Measurements from ENCODE around the gene CYTH1.
"Not testable (repeated sequence)": the region's sequence is repeated elsewhere in the genome, so short reads cannot be mapped to it uniquely, and the experiment has no call there.

Gene CYTH1

DNA sequence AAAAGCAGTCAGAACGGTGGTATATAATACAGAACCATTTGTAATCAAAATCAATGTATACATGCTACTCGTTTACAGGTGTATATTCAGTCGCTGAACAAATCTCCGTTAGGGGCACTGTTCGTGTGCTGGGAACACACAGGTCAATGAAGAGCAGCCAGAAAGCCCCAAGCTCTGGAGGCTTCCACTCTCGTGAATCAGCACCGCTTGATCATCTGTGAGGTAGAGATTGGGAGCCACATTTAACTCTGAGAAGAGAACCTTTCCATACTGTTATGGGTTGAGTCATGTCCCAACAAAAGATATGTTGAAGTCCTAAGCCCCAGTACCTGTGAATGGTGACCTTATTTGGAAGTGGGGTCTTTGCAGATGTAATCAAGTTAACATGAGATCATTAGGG is 5.4 kb upstream of the CYTH1 start:
- DNase-seq (ENCODE audit: low spot score), result no peak

DNA sequence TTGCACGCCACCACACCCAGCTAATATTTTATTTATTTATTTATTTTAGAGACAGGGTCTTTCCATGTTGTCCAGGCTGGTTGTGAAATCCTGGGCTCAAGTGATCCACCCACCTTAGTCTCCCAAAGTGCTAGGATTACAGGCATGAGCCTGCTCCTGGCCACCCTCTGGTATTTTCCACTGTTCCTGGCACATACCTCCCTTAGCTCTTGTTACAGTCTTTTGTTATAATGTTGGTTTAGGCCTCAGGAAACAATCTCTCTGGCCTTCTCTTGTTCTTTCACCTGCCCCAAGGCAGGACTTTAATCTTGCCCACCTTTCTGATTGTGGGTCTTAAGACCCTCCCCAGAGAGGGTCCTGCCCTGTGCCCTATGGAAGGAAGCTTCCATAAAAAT is 3.6 kb upstream of the CYTH1 start:
- no peak for DNase-seq (ENCODE audit: low spot score)

DNA sequence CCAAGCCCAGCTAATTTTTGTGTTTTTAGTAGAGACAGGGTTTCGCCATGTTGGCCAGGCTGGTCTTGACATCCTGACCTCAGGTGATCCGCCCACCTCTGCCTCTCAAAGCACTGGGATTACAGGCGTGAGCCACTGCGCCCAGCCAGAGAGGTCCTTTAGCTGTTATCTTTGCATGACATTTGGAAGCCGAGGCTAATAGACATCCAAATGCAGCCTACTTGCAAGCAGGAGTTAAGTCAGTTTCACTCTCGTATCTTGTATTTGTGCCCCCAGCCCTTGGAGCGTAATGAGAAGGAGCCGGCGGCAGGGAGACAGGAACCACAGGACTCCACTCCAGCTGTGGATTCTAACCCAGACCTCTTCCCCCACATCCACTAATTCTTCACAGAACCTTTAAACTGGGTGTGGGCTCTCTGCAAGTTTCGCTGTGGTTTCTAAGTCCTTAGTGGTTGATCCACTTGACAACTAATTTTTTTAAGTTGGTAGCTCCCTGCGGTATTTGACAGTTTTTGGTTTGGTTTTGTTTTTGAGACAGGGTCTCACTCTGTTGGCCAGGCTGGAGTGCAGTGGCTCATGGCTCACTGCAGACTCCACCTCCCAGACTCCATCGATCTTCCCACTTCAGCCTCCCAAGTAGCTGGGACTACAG is 3.1 kb upstream of the CYTH1 start:
- DNase-seq (ENCODE audit: low spot score), result peak; percentile 23

DNA sequence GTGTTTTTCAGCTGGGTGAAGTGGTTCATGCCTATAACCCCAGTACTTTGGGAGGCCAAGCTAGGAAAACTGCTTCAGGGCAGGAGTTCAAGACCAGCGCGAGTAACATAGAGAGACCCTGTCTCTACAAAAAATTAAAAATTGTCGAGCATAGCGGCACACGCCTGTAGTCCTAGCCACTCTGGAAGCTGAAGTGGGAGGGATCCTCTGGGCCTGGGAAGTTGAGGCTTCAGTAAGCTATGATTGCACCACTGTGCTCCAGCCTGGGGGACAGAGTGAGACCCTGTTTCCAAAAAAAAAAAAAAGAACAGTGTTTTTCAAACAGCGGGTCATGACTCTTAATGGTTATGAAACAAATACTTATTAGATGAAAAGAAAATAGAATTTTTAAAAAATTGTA is 2.3 kb upstream of the CYTH1 start:
- no peak for DNase-seq (ENCODE audit: low spot score)

DNA sequence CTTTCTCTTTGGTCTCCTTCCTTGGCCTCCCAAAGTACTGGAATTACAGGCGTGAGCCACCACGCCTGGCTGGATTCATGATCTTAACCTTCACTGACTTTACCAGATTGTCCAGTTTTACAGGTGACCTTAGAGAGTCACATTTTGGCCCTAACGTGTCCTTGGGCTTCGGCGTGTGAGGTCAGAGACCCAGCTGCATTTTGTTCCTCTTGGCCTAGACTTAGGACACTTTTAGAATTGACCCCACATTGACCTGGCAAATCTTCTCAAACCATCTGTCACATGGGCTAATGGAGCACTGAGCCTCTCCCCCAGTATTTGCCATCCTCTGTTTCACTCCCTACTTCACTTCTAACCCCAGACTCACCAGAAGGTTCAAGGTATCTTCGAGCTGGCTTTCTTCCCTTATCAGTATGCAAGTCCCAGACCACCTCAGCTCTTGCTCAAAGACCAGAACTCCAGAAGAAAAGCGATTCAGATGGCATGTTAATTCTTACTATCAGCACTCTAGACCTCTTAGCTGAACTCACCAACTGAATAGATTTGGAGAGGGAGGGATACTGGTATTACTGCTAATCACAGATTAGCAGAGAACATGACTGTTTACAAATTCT is 1.7 kb upstream of the CYTH1 start:
- DNase-seq (ENCODE audit: low spot score), result no peak

DNA sequence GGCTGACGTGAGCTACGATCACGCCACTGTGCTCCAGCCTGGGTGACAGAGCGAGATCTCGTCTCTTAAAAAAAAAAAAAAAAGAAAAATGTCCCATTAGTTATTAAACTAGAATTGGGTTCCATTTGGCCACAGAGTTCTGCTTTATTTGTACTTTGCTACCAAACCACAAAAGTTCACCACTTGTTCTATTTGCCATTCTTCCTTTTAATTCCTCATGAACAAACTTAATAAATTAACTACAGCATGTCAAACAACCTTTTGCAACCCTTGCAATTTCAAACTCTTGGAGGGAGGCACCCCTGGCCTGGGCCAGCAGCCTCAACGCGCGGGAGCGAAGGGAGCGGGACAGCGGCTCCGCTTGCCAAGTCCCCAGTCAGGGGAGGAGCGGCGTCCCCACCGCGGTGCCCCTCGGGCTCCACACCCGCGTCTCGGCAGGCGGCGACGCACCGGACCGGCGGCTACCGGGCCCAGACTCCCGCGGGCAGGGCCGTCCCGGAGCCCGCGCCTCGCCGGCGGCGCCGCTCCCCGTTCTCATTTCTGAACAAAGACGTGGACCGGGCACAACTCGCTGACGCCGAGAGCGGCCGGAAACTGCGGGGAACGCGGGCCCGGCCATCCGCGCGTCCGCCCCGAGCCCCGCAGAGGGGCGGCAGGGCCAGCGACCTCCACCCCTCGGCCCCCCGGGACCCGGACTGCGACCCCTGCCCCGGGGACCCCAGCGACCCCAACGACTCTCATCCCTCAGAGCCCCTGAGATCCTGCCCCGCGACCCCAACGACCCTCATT is 775 bp downstream of the CYTH1 start:
- DNase-seq (ENCODE audit: low spot score), result peak; percentile 25

DNA sequence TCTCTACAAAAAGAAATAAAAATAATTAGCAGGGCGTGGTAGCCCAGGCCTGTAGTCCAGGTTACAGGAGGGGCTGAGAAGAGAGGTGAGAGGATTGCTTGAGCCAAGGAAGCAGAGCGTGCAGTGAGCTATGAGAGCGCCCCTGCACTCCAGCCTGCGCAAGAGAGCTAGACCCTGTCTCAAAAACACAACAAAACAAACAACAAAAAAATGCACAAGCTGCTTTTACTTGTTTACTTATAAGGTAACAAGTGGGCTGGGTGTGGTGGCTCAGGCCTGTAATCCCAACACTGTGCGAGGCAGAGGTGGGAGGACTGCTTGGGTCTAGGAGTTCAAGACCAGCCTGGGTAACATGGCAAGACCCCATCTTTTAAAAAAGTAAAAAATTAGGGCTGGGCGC is 1.7 kb downstream of the CYTH1 start:
- no peak for DNase-seq (ENCODE audit: low spot score)

DNA sequence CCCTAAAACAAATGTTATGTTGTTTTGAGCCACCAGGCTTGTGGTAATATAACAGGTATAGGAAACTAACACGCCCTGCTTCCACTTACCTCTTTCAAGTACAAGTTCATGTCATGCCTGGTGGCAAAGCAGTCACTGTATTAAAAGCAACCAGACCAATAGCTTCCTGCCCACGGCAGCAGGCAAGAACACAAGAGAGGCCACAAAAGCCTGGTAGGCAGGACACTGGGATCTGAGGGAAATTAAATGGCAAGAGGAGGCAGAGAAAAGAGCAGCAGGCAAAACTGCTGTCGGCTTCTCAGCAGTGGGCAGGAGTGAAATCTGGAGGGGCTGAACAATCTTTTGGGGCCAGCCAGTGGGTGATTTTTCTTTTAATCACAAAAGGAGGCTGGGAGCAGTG is 2.2 kb downstream of the CYTH1 start:
- peak; percentile 85 for DNase-seq (ENCODE audit: low spot score)

DNA sequence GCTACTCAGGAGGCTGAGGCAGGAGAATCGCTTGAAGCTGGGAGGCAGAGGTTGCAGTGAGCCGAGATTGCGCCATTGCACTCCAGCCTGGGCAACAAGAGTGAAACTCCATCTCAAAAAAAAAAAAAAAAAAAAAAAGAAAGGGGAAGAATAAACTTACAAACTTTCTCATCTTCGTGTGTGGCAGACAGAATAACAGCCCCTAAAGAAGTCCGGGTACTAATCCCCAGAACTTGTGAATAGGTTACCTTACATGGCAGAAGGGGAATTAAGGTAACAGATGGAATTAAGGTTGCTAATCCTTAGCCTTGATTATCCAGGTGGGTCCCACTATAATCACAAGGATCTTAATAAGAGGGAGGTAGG is 2.8 kb downstream of the CYTH1 start:
- DNase-seq (ENCODE audit: low spot score), result not testable (repeated sequence)

DNA sequence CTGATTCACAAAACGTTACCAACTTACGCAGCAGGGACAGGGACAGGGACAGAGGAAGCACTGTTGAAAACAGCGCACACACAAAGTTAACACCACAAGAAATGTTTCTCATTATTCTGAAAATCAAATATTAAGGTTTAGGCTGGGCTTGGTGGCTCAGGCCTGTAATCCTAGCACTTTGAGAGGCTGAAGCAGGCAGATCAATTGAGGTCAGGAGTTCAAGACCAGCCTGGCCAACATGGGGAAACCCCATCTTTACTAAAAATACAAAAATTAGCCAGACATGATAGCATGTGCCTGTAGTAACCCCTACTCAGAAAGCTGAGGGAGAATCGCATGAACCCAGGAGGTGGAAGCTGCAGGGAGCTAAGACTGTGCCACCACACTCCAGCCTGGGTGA is 4.2 kb downstream of the CYTH1 start:
- no peak for DNase-seq (ENCODE audit: low spot score)

DNA sequence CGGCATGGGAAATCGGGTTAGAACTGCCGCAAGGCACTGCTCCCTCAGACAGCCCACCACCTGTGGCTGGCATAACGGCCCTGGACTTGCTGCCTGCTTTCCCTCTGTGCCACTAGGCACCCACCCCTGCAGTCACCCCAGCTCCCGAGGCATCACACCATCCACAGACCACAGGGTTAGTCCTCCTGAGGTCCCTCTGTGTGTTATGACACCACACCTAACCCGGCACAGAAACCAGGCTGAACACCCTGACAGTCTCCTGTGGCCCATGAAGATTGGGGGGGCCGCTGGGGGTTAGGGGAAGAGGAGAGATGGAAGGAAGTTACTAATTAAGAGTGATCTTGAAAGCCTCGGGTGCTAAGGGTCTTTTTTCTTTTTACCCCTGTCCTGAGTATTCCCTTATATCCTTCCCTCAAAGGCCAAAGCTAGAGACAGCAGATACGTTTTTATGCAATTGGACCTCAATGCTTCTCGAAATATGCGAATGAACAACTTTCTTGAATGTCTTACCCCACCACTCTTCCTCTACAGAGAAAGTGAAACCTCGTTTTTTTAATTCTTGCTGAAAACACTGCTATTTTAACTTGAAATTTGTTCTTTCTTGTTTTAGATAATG is 7.0 kb downstream of the CYTH1 start:
- DNase-seq (ENCODE audit: low spot score), result peak; percentile 57

DNA sequence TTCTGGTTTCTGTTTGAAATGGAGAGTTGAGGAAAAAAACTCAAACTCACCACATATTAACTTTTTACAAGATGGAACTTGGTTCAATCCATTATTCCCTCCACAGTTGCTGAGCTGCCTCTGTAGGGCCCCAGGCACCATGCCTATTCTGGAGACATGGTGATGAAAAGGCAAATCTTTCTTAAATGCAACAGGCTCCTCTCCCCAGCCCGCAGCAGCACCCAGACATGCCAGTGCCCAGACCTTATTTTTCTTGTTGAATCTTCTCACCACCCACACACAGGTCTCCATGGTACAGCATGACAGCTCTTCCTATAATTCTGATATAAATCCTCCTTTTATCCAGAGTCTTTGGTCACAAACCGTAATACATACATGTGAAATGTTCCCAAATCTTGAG is 7.6 kb downstream of the CYTH1 start:
- DNase-seq (ENCODE audit: low spot score), result no peak

DNA sequence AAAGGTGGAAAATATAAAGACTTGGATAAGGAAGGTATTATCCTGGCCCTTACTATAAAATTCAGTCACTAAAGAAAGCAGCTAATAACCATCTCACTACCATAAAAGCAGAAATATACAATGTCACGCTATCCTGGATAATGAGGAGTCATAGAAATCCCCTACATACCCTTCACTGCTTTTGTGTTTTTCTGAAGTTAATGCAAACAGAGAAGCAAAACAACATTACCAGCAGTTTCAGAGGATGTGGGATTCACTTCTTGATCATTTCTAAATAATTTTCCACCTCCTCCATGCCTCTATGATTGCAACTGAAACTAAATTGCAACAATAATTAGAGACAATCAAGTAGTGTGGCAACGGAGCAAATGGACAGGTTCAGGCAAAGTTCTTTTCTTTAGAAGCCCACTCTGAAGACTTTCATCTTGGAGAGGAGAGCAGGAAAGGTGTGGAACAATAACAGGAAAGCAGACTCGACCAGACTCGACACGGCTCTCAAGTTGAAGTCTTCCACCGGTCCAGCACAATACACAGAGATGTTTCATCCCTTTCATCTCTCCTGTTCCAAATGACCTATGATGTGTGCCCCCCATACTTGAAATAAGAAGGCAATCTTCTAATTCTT is 10.2 kb downstream of the CYTH1 start:
- DNase-seq (ENCODE audit: low spot score), result peak; percentile 41

DNA sequence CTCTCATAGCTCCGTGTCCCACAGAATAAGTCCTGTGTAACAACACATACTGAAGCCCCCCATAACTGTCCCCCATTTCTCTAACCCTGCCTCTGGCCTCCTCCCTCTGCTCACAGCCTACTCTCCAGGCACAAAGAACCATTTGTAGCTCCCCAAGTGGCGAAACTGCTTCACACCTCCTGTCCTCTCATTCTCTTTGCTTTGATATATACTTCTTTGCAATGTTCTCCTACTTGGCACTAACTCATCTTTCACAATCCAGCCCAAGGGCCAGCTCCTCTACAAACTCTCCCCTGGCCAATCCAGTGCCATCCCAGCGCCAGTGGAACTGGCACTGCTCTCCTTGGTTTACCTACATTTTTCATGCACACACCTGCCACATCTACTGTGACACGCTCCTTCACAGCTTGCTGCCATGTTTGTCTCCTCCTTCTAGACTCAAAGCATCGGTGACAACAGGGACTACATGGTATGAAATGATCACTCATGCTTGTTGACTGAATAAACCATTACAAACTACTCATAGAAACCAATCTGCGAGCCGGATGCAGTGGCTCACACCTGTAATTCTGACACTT is 12.8 kb downstream of the CYTH1 start:
- DNase-seq (ENCODE audit: low spot score), result no peak

DNA sequence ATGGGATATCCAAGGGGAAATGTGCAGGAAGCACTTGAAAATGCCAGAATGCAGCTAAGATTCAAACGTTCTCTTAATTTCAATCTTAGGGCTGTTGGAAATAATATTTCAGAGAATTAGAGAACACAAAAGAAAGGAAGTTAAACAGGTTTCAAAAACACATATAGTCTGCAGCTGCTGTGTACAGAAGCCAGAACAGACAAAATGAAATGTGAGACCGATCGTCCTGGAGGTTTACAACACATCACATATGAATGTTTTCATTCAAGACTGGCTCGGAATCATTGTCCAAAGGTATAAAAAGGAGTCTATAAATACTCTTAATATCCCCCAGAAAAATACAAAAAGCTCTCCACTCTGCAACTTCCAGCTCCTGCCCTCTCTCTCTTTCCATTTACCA is 14.3 kb downstream of the CYTH1 start:
- no peak for DNase-seq (ENCODE audit: low spot score)

DNA sequence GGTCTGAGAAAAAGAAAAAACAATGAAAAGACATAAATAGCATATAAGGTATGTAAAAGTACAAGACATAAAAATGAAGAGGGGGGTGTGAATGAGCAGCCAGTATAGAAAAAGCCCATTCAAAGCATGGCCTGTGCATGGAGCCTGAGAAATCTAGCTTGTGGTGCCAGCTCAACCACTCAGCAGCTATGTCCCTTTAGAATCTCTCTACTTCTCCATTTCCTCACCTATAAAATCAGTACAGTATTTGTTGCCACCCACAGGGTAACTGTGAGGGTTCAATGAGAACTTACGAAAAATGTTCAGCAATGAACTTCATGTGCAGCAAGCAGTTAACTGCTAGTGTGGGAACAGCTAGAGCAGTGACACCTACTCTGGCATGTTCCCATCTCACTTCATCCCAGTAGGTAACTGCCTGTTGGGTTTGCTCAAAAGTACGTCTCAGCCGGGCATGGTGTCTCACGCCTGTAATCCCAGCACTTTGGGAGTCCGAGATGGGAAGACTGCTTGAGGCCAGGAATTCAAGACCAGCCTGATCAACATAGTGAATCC is 15.3 kb downstream of the CYTH1 start:
- no peak for DNase-seq (ENCODE audit: low spot score)

DNA sequence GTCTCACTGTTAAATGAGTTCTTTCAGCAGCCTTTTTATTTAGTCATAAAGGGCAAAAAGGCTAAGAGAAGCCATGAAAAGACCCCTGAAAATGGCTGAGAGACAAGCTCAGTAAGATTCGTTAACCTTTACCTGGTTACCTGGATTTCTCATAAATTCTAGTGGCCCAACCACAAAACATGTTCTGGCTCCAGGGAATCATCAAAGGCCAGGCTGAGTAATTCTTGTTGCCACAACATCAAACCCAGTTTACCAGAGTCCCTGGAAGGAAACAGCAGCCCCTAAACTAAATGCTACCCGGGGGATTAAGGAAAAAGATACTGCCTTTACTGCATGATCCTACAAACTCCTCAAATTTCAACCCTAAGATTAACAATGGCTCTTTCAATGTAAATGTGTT is 15.8 kb downstream of the CYTH1 start:
- no peak for DNase-seq (ENCODE audit: low spot score)

DNA sequence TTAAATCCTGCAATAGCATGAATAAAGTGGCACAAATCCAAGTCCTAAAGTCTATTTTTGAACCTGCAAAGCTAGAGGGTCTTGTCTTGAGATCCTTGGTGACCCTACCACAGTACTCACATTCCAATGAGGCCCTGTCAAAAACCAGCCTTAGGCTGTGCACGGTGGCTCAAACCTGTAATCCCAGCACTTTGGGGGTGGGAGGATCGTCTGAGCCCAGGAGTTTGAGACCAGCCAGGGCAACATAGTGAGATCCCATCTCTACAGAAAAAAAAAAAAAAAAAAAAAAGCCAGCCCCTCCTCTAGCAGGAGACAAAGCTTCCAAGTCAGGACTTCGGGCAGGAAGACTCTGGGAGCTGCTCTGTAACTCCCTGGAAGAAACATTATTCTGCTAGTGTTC is 16.3 kb downstream of the CYTH1 start:
- no peak for DNase-seq (ENCODE audit: low spot score)

DNA sequence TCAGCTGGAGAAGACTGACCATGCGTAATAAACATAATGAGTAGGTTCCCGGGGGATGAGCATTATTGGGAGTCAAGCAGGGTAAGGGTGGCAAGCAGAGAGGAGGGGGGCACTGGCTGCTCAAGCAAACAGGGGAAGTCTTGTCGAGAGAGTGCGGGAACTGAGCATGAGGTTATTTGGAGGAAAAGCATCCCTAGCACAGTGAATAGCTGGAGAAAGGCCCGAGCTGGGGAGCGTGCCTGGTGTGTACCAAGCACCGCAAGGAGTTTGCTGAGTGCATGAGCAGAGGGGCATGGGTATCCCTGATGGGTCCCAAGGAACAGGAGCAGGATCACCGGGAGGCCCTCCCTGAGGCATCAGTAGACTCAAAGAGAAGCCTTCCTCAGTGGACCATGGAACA is 17.2 kb downstream of the CYTH1 start:
- no peak for DNase-seq (ENCODE audit: low spot score)

DNA sequence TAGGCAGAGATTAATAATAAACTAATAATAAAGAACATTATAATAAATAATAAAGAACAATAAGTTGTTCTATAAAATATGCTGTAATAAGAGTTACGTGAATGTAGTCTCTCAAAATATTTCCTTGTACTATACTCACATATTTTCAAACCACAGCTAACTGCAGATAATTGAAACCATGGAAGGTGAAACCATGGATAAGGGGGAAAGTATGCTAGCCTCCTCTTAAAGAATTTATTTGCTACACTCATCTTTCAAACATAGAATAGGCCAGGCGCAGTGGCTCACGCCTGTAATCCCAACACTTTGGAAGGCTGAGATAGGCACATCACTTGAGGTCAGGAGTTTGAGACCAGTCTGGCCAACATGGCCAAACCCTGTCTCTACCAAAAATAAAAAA is 18.5 kb downstream of the CYTH1 start:
- DNase-seq (ENCODE audit: low spot score), result no peak

DNA sequence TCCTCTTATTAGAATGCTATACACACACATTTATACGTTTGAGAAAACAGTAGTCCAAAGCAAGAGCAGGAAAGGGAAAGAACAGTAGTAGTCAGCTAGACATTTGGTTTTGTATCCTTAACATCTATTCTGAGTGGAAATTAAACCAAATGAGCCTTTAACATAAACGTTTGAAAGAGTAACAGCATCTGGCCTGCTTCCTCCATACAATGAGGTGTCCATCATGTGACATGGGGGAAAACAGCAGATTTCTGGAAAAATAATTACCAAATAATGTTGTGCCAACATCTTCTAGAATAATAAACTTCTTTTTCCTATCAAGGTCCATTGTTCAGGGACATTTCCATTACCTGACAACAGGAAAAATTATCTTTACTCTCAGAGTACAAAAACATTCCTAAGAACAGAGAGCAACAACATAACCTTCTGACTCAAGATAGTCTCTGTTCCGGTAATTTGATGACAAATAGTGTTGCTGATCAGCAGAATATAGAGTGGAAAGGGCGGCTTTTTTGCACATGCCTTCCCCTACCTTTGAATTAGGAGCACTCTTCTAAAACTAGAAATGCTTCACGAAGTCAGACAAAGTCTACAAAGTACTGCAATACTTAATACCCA is 20.2 kb downstream of the CYTH1 start:
- no peak for DNase-seq (ENCODE audit: low spot score)

DNA sequence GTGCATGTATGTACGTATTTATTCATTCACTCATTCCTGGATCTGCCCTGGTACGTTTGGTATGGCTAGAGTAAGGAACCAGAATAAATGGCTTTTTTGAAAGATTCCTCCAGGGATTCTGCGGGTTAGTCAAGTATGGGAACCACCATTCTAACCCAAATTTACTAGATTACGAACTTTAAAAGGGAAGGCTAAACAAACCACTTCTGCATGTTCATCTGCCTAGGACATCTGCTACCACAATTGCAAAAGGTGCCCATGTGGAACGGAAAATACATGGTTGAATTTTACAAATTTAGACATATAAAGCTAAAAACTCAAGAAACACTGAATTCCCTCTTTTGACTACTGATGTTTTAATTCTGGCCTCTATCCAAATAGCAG is 22.1 kb downstream of the CYTH1 start:
- no peak for DNase-seq (ENCODE audit: low spot score)

Measured in CD4-positive, alpha-beta T cell treated with Interleukin-6 at 100 ng/mL for 8 hours (primary cell).